GM21717 (cell line): Measurements from ENCODE around the gene BPIFA3.
"Not testable (repeated sequence)": the region's sequence is repeated elsewhere in the genome, so short reads cannot be mapped to it uniquely, and the experiment has no call there.

Experiments used
- ATAC-seq: cut with Tn5 transposase; IDR thresholded peaks from one replicate; pipeline ENCODE4 v1.9.1; 2021; ENCODE audit warnings: mild to moderate bottlenecking, moderate library complexity; ENCODE audit not compliant: unreplicated experiment

The BPIFA3 gene

DNA sequence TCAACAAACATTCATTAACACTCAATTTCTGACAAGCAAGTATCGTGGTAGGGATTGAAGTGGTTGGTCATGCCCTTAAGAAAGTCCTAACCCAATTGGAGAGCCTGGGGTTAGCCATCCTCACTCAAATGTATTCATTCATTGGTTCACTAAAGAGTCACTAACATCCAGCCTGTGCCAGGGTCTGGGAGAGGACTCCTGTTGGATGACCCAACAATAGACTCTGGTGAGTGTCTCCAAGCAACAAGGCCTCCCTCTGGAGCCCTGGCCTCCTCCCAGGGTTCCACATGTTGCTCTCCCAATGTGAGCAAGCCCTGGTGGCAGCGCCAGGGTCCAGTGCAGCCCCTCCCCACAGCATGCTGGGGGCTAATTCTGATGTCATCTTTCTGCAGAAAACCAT is at the start of gene BPIFA3:
Gene BPIFA3 (plus strand): TSS at position 301 of the 400 bp plus-strand sequence. CDS start 185 bp downstream, outside the sequence.
- ATAC-seq, result no peak

GRCh38 chr20:33167859-33168258 is 49.3 kb upstream of the BPIFA3 start, which contains the start of gene BPIFA2:
BPIFA2 (plus strand) TSS chr20:33168159; CDS start chr20:33169146, 987 bp downstream.
- ATAC-seq, result no peak

DNA sequence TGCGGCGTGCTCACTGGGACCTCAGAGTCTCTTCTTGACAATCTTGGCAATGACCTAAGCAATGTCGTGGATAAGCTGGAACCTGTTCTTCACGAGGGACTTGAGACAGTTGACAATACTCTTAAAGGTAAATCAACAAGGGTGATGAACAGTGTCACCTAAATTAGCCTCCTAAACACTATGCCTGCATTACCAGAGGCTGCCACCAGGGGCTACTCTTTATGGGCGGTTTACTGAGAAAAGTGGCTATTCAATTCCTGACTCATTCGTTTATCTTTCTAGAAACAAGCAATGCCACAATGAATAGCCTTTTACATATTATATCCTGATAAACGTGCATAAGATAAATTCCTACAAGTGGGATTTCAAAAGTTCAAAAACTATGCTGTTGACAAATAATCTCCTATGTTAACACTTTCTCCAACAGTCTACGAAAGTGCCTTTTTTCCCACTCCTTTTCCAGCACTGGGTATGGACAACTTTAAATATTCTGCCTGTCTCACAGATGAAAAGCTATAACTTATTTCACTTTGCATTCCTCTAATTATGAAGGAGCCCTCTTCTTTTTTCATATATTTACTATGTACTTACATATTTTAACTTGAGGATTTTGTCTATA is 47.9 kb upstream of the BPIFA3 start:
- no peak for ATAC-seq

DNA sequence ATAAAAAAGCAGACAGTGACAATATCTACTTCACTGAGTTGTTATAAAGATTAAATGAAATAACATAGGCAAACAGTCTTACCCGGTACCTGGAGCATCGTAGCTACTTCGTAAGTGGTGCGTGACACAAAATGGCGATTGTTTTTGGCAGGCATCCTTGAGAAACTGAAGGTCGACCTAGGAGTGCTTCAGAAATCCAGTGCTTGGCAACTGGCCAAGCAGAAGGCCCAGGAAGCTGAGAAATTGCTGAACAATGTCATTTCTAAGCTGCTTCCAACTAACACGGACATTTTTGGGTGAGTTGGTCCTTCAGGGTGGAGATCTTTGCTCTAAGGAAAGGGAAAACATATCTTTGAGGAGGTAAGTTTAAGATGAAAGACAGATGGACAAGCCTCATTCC is 44.4 kb upstream of the BPIFA3 start:
- no peak for ATAC-seq

DNA sequence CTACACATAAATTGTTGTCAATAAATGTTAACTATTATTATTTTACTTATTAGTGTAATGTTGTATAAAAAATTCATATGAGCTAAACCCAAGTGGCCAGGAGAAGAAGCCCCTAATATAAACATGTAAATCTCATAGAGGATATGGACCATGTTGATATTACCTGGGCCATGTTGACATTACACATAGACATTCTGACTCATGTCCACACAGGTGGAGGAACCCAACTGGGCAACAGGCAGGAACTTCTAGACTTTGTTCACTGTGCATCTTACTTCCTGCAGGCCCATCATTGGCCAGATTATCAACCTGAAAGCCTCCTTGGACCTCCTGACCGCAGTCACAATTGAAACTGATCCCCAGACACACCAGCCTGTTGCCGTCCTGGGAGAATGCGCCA is 42.0 kb upstream of the BPIFA3 start:
- no peak for ATAC-seq

GRCh38 chr20:33176101-33176500 is 41.1 kb upstream of the BPIFA3 start:
- no peak for ATAC-seq

- ATAC-seq, result no peak
Measured at GRCh38 chr20:33177866-33178265, 39.3 kb upstream of the BPIFA3 start.

- ATAC-seq, result no peak
Measured at GRCh38 chr20:33178726-33179125, 38.4 kb upstream of the BPIFA3 start.

DNA sequence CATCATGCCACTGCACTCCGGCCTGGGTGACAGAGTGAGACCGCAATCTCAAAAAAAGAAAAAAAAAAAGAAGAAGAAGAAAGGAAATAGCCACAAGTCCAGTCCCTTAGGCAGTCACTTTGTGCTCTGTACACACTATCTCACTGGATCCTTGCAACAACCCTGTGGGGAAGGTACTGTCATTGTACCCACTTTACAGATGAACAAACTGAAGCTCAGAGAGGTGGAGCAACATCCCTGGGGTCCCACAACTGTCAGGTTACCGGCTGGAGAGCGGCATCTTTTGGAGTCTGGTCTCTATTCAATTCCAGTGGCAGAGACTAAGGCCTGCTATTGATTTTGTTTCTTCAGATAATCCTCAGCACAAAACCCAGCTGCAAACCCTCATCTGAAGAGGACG is 37.0 kb upstream of the BPIFA3 start:
- ATAC-seq, result no peak

- ATAC-seq, result no peak
Measured at GRCh38 chr20:33181482-33182093, 35.6 kb upstream of the BPIFA3 start.

DNA sequence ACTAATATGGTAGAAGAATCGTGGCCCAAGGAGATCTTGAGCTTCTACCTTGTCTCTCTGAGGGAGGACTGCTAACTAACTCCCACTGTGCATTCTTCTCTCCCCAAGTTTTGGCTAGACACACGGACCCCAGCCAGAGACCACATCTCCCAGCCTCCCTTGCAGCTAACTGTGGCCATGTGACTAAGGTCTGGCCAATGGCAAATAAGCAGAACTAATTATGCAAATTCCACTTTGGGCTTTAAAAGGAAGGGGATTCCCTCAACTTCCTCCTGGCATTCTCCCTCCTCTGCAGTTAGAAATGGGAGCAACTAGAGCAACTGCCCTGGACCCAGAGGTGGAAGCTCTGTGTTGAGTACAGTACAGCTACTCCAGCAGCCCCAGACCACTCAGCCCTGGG is 33.8 kb upstream of the BPIFA3 start:
- ATAC-seq, result no peak

GRCh38 chr20:33185031-33185590 is 32.0 kb upstream of the BPIFA3 start:
- not testable (repeated sequence) for ATAC-seq

DNA sequence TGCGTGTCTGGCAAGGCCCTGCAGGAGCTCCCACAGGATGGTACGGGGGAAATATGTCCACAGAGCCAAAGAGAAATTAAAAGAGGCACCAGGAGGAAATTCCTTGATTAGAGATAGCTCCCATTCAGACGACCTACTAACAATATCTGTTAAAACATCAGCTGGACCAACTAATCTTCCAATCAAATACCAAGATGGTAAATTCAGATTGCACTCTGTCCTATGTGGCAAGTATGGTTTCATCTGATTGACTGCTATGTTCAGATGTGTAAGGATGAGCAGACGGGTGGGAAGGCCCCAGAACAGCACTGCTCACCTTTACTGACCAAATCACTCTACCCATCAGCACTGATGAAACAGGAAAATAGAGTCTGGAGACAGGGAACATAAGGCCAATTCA is 29.7 kb upstream of the BPIFA3 start:
- ATAC-seq, result no peak

- no peak for ATAC-seq
Measured at GRCh38 chr20:33188421-33188820, 28.7 kb upstream of the BPIFA3 start.

DNA sequence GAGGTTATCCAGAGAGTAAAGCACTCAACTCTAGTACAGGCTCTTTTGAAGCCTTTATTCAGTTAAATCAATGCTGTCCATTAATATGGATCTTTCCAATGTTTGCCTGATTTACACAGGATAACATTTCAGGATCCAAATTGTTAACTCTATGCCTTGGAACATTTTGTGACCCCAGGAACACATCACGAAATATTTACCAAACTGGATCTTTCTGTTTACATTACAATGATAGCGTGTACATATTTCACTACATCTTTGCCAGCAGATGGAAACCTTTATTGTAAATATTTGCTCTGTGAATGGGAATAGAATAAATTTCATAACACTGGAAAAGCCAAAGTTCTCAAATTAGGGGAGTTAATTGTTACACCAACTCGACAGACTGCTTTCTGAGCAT is 25.7 kb upstream of the BPIFA3 start:
- no peak for ATAC-seq

DNA sequence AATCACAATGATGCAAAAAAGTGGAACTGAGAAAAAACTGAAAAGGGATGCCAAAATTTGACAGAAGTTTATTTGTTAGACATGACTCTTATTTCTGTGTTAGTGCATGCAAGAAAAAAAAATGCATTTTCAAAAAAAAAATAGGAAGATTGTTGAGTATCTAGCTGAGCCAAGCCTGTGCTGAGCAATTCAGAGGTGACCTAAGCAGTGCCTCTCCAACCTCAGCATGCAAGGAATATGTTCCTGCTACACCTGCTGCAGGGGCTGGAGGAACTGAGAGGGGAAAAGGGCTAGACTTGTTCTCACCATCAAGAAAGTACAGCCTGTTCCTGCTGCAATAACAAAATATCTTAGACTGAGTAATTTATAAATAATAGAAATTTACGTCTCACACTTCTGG is 25.2 kb upstream of the BPIFA3 start:
- ATAC-seq, result no peak

DNA sequence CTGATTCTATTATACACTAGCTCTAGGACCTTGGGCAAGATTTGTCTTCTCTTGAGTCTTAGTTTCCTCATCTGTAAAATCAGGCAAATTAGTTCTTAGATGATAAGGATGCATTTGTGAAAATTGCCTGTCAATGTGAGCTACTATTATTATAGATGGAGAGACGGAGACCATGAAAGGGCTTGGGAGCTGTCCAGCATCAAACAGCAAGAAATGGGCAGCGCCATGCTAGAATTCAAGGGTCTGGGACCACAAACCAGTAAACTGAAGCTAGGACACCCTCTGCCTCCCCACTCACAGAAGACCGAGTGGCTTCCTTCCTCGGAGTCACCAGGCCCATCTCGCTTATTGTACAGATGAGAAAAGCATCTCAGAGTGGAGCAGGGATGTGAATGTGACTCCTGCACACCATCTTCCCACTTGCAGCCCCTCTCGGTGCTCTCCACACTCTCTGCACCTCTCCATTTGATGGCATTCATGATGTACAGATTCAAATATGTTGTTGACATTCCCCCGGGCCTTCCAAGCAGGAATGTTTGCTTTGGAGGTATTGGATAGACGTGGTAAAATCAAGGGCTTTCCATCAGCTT is 24.1 kb upstream of the BPIFA3 start:
- ATAC-seq, result no peak

DNA sequence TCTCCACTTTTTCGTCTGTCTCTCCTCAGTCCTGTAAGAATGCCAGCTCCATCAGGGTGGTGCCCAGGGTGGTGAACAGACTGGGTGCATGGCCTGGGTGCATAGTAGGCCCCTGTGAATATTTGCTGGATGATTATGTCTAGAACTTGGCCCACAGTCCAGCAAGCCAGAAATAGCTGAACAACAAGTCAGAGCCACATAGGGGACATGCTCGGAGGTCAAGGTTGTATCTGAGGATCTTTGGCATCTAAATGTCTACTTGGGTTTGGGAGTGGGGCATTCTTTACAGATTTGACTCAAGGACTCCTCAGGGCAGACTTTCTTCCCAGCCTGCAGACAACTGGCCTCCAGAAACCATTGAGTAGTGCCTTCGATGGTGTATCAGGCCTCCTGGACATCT is 18.1 kb upstream of the BPIFA3 start:
- ATAC-seq, result no peak

DNA sequence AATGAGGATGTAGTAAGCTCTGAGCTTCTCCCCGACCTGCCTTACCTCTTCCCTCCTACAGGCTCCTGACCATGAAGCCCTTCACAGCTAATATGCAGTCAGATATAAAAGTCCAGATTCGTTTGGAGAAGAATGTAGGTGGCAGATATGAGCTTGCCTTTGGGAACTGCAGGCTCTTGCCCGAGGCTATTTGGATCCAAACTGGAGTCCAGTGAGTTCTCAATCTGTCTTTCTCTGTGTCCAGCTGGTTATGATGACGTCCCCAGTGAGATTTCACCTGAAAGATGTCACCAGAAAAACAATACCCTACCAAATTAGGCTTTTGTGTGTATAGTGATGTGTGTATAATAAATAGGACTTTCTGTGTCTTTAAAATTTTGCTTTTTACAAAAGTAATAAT is 14.7 kb upstream of the BPIFA3 start:
- no peak for ATAC-seq

- no peak for ATAC-seq
Measured at GRCh38 chr20:33203444-33203843, 13.7 kb upstream of the BPIFA3 start.

- ATAC-seq, result no peak
Measured at GRCh38 chr20:33209789-33210188, 7.4 kb upstream of the BPIFA3 start.

DNA sequence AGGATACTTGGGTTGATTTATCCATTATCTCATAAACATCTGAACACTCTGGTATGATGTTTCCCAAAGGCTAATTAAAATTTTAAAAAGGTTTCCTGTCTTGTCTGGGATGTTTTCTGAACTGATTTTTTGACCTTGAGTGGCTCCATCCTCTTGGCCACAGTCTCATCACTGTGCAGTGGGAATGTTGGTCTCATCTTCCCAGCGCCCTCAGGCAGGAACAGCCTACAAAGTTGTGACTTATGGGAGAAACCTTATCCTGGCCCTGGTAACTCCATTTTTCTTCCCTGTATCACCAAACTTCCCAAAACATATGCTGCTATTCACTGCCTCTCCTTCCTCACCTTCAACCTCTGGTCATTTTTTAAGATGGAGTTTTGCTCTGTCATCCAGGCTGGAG is 6.8 kb upstream of the BPIFA3 start:
- ATAC-seq, result no peak
